CD14-positive monocyte (primary cell): ENCODE data around the gene ZDHHC8. TPM values are rescaled to one million over a fixed set of nuclear protein-coding genes. Genes with fewer than 3 reads are reported as not detected.

Experiments used
- DNase-seq, 3 donors: peaks; one replicate each; pipeline ENCODE4 v3.0.0-alpha.2; 2011 to 2022
- H2AFZ ChIP-seq: 2 replicates; pipeline ENCODE4 v1.6.0; 2012; ENCODE audit warnings: mild to moderate bottlenecking, low read depth, low read length, inconsistent platforms; ENCODE audit not compliant: insufficient read depth, poor library complexity, severe bottlenecking
- H3K27ac ChIP-seq, 2 donors: 1 replicate in 1 of 2; 2 replicates in 1 of 2; pipeline ENCODE4 v1.5.1; 2012 to 2013; ENCODE audit warnings: low read length in 2 of 2, control low read depth in 1 of 2, inconsistent platforms in 1 of 2, low read depth in 1 of 2, mild to moderate bottlenecking in 1 of 2
- H3K27me3 ChIP-seq, 2 donors: one replicate each; pipeline versions ENCODE4 v1.6.0 to v1.6.1; 2011 to 2013; ENCODE audit warnings: low read length in 2 of 2; ENCODE audit not compliant: control insufficient read depth in 2 of 2, insufficient read depth in 2 of 2
- H3K36me3 ChIP-seq, 2 donors: replicated peaks in 1 of 2; 1 replicate in 1 of 2; 2 replicates in 1 of 2; pipeline versions ENCODE4 v1.5.1 to v1.6.1; 2012 to 2013; ENCODE audit warnings: low read length in 2 of 2, control low read depth in 1 of 2, inconsistent platforms in 1 of 2, mild to moderate bottlenecking in 1 of 2; ENCODE audit not compliant: insufficient read depth in 2 of 2, control insufficient read depth in 1 of 2
- H3K4me1 ChIP-seq, 2 donors: 1 replicate in 1 of 2; 2 replicates in 1 of 2; pipeline versions ENCODE4 v1.5.1 to v1.6.1; 2012 to 2013; ENCODE audit warnings: low read length in 2 of 2, control low read depth in 1 of 2, inconsistent platforms in 1 of 2, mild to moderate bottlenecking in 1 of 2, moderate library complexity in 1 of 2; ENCODE audit not compliant: insufficient read depth in 2 of 2, control insufficient read depth in 1 of 2
- H3K4me2 ChIP-seq: replicated peaks from 2 replicates; pipeline ENCODE3; 2012; ENCODE audit warnings: low read length, moderate library complexity, mild to moderate bottlenecking; ENCODE audit not compliant: poor library complexity, severe bottlenecking; ENCODE audit errors: extremely low read depth
- H3K4me3 ChIP-seq, 3 experiments: fragments of 200-600 bp in 1 of 3; sonication (generic) in 1 of 3; replicated peaks in 1 of 3; 1 replicate in 2 of 3; 2 replicates in 1 of 3; pipeline ENCODE4 v1.5.1; 2011 to 2013; ENCODE audit warnings: low read length in 3 of 3, mild to moderate bottlenecking in 3 of 3, control low read depth in 2 of 3, low read depth in 2 of 3, inconsistent platforms in 1 of 3, moderate library complexity in 1 of 3
- H3K79me2 ChIP-seq: 2 replicates; pipeline ENCODE4 v1.6.0; 2012; ENCODE audit warnings: mild to moderate bottlenecking, control low read depth, inconsistent platforms, low read length, moderate library complexity; ENCODE audit not compliant: insufficient read depth
- H3K9ac ChIP-seq: 2 replicates; pipeline ENCODE4 v1.6.0; 2017; ENCODE audit warnings: low read length, mild to moderate bottlenecking; ENCODE audit not compliant: insufficient read depth, poor library complexity, severe bottlenecking
- H3K9me3 ChIP-seq, 2 donors: replicated peaks in 1 of 2; 1 replicate in 1 of 2; 2 replicates in 1 of 2; pipeline versions ENCODE4 v1.5.1 to v1.6.1; 2012 to 2013; ENCODE audit warnings: low read length in 2 of 2, control low read depth in 1 of 2; ENCODE audit not compliant: control insufficient read depth in 1 of 2, insufficient read depth in 1 of 2
- H4K20me1 ChIP-seq: 2 replicates; pipeline ENCODE4 v1.6.0; 2012; ENCODE audit warnings: mild to moderate bottlenecking, low read length, control low read depth, moderate library complexity; ENCODE audit not compliant: insufficient read depth
- H3K27ac Mint-ChIP-seq, 7 donors: one replicate each; pipeline ENCODE4 v1.8.0; 2020; ENCODE audit warnings: mild to moderate bottlenecking in 7 of 7, mixed read lengths in 7 of 7, moderate library complexity in 6 of 7, inconsistent platforms in 2 of 7
- H3K27me3 Mint-ChIP-seq, 3 donors: one replicate each; pipeline ENCODE4 v1.8.0; 2021 to 2022; ENCODE audit warnings: low read depth in 3 of 3, mild to moderate bottlenecking in 3 of 3, mixed read lengths in 3 of 3, moderate library complexity in 3 of 3, inconsistent platforms in 1 of 3
- H3K36me3 Mint-ChIP-seq, 2 donors: one replicate each; pipeline ENCODE4 v1.8.0; 2020; ENCODE audit warnings: mixed read lengths in 2 of 2, inconsistent platforms in 1 of 2, mild to moderate bottlenecking in 1 of 2
- H3K4me1 Mint-ChIP-seq: one replicate; pipeline ENCODE4 v1.8.0; 2020; ENCODE audit warnings: mild to moderate bottlenecking, mixed read lengths
- H3K4me3 Mint-ChIP-seq, 2 donors: one replicate each; pipeline ENCODE4 v1.8.0; 2020; ENCODE audit warnings: mild to moderate bottlenecking in 2 of 2, mixed read lengths in 2 of 2, moderate library complexity in 1 of 2
- H3K9me3 Mint-ChIP-seq, 7 donors: one replicate each; pipeline ENCODE4 v1.8.0; 2020 to 2022; ENCODE audit warnings: mixed read lengths in 7 of 7, mild to moderate bottlenecking in 6 of 7, moderate library complexity in 6 of 7, inconsistent platforms in 2 of 7
- WGBS: methylation state at CpG from one replicate; pipeline ENCODE4 v1.1.5; 2013; ENCODE audit warnings: missing lambda C conversion rate; ENCODE audit not compliant: insufficient coverage; 5-methylcytosine and 5-hydroxymethylcytosine counted together
- intact Hi-C, 2 donors: fragments of 100-400 bp; cut with micrococcal nuclease; formaldehyde crosslinking; loops; one replicate each; pipeline versions ENCODE4 v1.15.0 to v1.15.1; 2023
- polyA plus RNA-seq, 3 donors: library from polyadenylated mRNA; depleted of rRNA in 1 of 3; unstranded in 2 of 3; stranded (reverse) in 1 of 3; fragments of 300-500 nt in 2 of 3; fragments of >200 nt in 1 of 3; fragmentation: Illumina TruSeq in 2 of 3; gene quantifications; 1 replicate in 2 of 3; 2 replicates in 1 of 3; pipeline ENCODE4 v1.2.3, GENCODE V29; 2012 to 2021
- small RNA-seq: library from RNA; depleted of rRNA; stranded (forward); fragments of <200 nt; gene quantifications from one replicate; pipeline ENCODE3, GENCODE V24; 2012; ENCODE audit warnings: low read depth; ENCODE audit not compliant: insufficient read length
- TF ChIP-seq, protein P1 (sequence below): fragments of 200-600 bp; IDR thresholded peaks from one replicate; pipeline ENCODE4 v1.8.0; 2022; ENCODE audit warnings: antibody characterized with exemption, mild to moderate bottlenecking

ZDHHC8 gene
- polyA plus RNA-seq, 3 donors: 0.73 to 76.3 (median 1.1) TPM

DNA sequence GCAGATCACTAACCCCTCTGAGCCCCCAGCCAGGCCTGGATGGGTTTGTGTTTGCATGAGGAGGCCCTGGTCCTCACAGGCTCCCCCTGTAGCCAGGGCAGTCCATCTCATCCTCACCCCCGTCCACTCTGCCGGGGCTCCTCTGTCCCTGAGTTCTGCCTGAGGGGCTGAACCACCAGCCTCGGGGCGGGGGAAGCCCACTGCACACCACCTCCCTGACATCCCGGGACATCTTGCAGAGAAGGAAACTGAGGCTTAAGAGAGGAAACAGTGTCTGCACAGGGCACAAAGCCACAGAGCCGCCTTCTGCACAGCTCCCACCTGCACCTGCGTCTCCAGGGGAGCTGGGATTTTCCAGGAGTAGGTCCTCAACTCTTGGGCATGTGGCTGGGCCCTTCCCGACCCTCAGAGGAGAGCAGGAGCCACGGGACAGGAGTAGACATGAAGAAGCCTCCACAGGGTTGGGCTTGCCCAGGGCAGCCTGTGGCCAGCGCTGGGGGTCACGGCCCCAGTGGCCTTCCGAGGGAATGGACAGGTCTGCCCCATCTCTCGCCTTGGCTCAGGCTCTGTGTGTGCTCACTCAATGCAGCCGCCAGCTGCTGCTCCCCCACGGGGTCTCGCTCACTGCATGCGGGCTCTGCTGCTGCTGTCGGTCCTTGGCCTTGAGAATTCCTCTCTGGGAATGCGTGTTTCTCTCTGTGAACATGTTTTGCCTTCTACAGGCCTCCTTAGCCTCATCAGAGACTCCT, 64.7 kb downstream of the ZDHHC8 start:
- 93% methylated on average over 17 of the region's 19 CpGs for WGBS
- H3K27me3 Mint-ChIP-seq: peaks cover 0 to 4% (median 0%) of the 10 kb centered on the region in 3 donors
- no peaks in the 10 kb centered on the region for H3K36me3 Mint-ChIP-seq
- no peak overlapping the region for H3K4me3 ChIP-seq
- no peaks in the 10 kb centered on the region for H3K4me1 ChIP-seq
- H2AFZ ChIP-seq: no peak overlapping the region
- H4K20me1 ChIP-seq: no peaks in the 10 kb centered on the region
- no peak overlapping the region for H3K4me3 Mint-ChIP-seq
- no peak overlapping the region for H3K27ac ChIP-seq
- no peaks in the 10 kb centered on the region for H3K27me3 ChIP-seq
- no peak for DNase-seq
- TF ChIP-seq, protein P1, sequence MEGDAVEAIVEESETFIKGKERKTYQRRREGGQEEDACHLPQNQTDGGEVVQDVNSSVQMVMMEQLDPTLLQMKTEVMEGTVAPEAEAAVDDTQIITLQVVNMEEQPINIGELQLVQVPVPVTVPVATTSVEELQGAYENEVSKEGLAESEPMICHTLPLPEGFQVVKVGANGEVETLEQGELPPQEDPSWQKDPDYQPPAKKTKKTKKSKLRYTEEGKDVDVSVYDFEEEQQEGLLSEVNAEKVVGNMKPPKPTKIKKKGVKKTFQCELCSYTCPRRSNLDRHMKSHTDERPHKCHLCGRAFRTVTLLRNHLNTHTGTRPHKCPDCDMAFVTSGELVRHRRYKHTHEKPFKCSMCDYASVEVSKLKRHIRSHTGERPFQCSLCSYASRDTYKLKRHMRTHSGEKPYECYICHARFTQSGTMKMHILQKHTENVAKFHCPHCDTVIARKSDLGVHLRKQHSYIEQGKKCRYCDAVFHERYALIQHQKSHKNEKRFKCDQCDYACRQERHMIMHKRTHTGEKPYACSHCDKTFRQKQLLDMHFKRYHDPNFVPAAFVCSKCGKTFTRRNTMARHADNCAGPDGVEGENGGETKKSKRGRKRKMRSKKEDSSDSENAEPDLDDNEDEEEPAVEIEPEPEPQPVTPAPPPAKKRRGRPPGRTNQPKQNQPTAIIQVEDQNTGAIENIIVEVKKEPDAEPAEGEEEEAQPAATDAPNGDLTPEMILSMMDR: no peak
- no peak overlapping the region for H3K9ac ChIP-seq
- H3K27ac Mint-ChIP-seq: no peak overlapping the region
- H3K4me2 ChIP-seq: no peak overlapping the region
- no peaks in the 10 kb centered on the region for H3K79me2 ChIP-seq
- no peaks in the 10 kb centered on the region for H3K9me3 Mint-ChIP-seq
- H3K36me3 ChIP-seq: no peaks in the 10 kb centered on the region
- intact Hi-C loops: no loop called here
- no peaks in the 10 kb centered on the region for H3K9me3 ChIP-seq
- H3K4me1 Mint-ChIP-seq: no peaks in the 10 kb centered on the region

Small RNAs within 50 kb of the gene (small RNA-seq; reads per million reads assigned to genes)
- gene MIR6816: not detected
- gene RF00599: not detected

Other genes starting within 250 kb of the ZDHHC8 start
- 100 to 1,000 TPM; 314 to 400 (median 329) TPM for gene COMT, start 190.0 kb upstream of the ZDHHC8 start, polyA plus RNA-seq
- 10 to 100 TPM; 24.9 to 54.9 (median 30.8) TPM for gene TXNRD2, start 190.0 kb upstream of the ZDHHC8 start, polyA plus RNA-seq
- 1 to 10 TPM in 1 of 3 donors, under 1 TPM in 2; 0.31 to 2.6 (median 0.44) TPM for gene ARVCF, start 115.0 kb upstream of the ZDHHC8 start, polyA plus RNA-seq
- 10 to 100 TPM; 56.4 to 94.9 (median 58.2) TPM for gene TANGO2, start 110.7 kb upstream of the ZDHHC8 start, polyA plus RNA-seq
- 10 to 100 TPM in 1 of 3 donors, 1 to 10 TPM in 2; 1.2 to 18.7 (median 1.4) TPM for gene DGCR8, start 51.6 kb upstream of the ZDHHC8 start, polyA plus RNA-seq
- 10 to 100 TPM; 45.0 to 52.3 (median 47.4) TPM for gene RANBP1, start 15.7 kb upstream of the ZDHHC8 start, polyA plus RNA-seq
- gene TRMT2A, start 14.6 kb upstream of the ZDHHC8 start, polyA plus RNA-seq: 100 to 1,000 TPM in 1 of 3 donors, 10 to 100 TPM in 2; 20.1 to 121 (median 23.5) TPM
- gene CCDC188, start 19.3 kb downstream of the ZDHHC8 start, polyA plus RNA-seq: under 1 TPM in 1 of 3 donors, not detected in 2; 0.15 TPM
- not detected for gene RTN4R, start 136.5 kb downstream of the ZDHHC8 start, polyA plus RNA-seq
- gene DGCR6L, start 188.3 kb downstream of the ZDHHC8 start, polyA plus RNA-seq: 10 to 100 TPM; 33.0 to 62.8 (median 56.3) TPM